PC-3 (cell line): ENCODE results near the gene MAMDC4. TPM values are rescaled to one million over a fixed set of nuclear protein-coding genes. Genes with fewer than 3 reads are reported as not detected.
"Not testable (repeated sequence)": the region's sequence is repeated elsewhere in the genome, so short reads cannot be mapped to it uniquely, and the experiment has no call there.

Source experiments
- ATAC-seq: fragments of 200-7000 bp; cut with Tn5 transposase; 2 replicates; pipeline ENCODE4 v1.9.1; 2020; ENCODE audit warnings: mild to moderate bottlenecking, moderate library complexity
- BruUV-seq: library from RNA; stranded (reverse); fragments of 400-500 nt; replicated peaks from 2 replicates; lab custom pipeline; 2021; lab: Mats Ljungman, UMichigan
- CTCF ChIA-PET: fragments of 300-600 bp; sonication (Branson Sonifier 250); formaldehyde crosslinking; loops from one replicate; lab custom pipeline; 2022; ENCODE audit warnings: antibody characterized with exemption; lab: Charles Lee
- POLR2A ChIA-PET: fragments of 300-600 bp; sonication (Branson Sonifier 250); formaldehyde crosslinking; loops from one replicate; lab custom pipeline; 2022; ENCODE audit warnings: antibody characterized with exemption; ENCODE audit not compliant: unreplicated experiment; lab: Charles Lee
- DNase-seq: peaks from one replicate; pipeline ENCODE4 v3.0.0-alpha.2; 2015
- H2AFZ ChIP-seq: fragments of 300-600 bp; sonication (generic); 2 replicates; pipeline ENCODE4 v1.6.0; 2016; ENCODE audit warnings: antibody characterized with exemption, low read length
- H3F3A ChIP-seq: fragments of 300-600 bp; sonication (generic); one replicate; pipeline ENCODE4 v1.6.0; 2017; ENCODE audit warnings: antibody characterized with exemption, low read length, control low read depth, mild to moderate bottlenecking; ENCODE audit not compliant: unreplicated experiment
- H3K27ac ChIP-seq: fragments of 300-600 bp; sonication (generic); 2 replicates; pipeline ENCODE4 v1.5.1; 2016; ENCODE audit warnings: mild to moderate bottlenecking, low read length
- H3K27me3 ChIP-seq: fragments of 300-600 bp; sonication (generic); 2 replicates; pipeline ENCODE4 v1.6.1; 2016; ENCODE audit warnings: low read length, mixed read lengths
- H3K36me3 ChIP-seq: fragments of 300-600 bp; sonication (generic); 2 replicates; pipeline ENCODE4 v1.6.1; 2016; ENCODE audit warnings: low read depth, mixed run types, low read length, mixed read lengths
- H3K4me1 ChIP-seq: fragments of 300-600 bp; sonication (generic); 2 replicates; pipeline ENCODE4 v1.5.1; 2016; ENCODE audit warnings: low read length; ENCODE audit not compliant: insufficient read depth
- H3K4me2 ChIP-seq: fragments of 300-600 bp; sonication (generic); 2 replicates; pipeline ENCODE4 v1.6.0; 2016; ENCODE audit warnings: low read length
- H3K4me3 ChIP-seq: fragments of 300-600 bp; sonication (generic); 2 replicates; pipeline ENCODE4 v1.5.1; 2016; ENCODE audit warnings: mild to moderate bottlenecking, low read length, mixed read lengths
- H3K79me2 ChIP-seq: fragments of 300-600 bp; sonication (generic); 2 replicates; pipeline ENCODE4 v1.6.1; 2017; ENCODE audit warnings: low read length, mixed read lengths
- H3K9ac ChIP-seq: fragments of 300-600 bp; sonication (generic); 2 replicates; pipeline ENCODE4 v1.6.0; 2016; ENCODE audit warnings: mild to moderate bottlenecking, low read length
- H3K9me2 ChIP-seq: fragments of 300-600 bp; sonication (generic); replicated peaks from 2 replicates; pipeline ENCODE4 v1.6.1; 2016; ENCODE audit warnings: mixed run types, low read length, mixed read lengths
- H3K9me3 ChIP-seq: fragments of 300-600 bp; sonication (generic); 2 replicates; pipeline ENCODE4 v1.6.1; 2016; ENCODE audit warnings: low read length, mixed read lengths
- H4K20me1 ChIP-seq: fragments of 300-600 bp; sonication (generic); 2 replicates; pipeline ENCODE4 v1.6.1; 2016; ENCODE audit warnings: low read length, mixed read lengths
- EZH2 ChIP-seq: fragments of 300-600 bp; sonication (generic); IDR thresholded peaks from one replicate; pipeline ENCODE4 v1.6.1; 2017; ENCODE audit warnings: antibody characterized with exemption, mild to moderate bottlenecking, low read length; ENCODE audit not compliant: unreplicated experiment
- EZH2phosphoT487 ChIP-seq: fragments of 300-600 bp; sonication (generic); IDR thresholded peaks from 2 replicates; pipeline ENCODE4 v1.6.1; 2018; ENCODE audit warnings: mild to moderate bottlenecking, antibody characterized with exemption, low read length, borderline replicate concordance
- intact Hi-C: fragments of 100-400 bp; cut with micrococcal nuclease; formaldehyde crosslinking; loops from 2 replicates; pipeline ENCODE4 v1.9.0; 2023
- total RNA-seq: library from RNA; depleted of rRNA; stranded (reverse); fragments of >200 nt; gene quantifications from 2 replicates; pipeline ENCODE4 v1.2.3, GENCODE V29; 2014
- TF ChIP-seq, protein P1 (sequence below): fragments of 300-600 bp; sonication (generic); conservative IDR thresholded peaks from 2 replicates; pipeline ENCODE4 v1.5.1; 2017; ENCODE audit warnings: antibody characterized with exemption, low read depth, mild to moderate bottlenecking, low read length

Gene MAMDC4
- total RNA-seq, 1 experiment from 2014 or later: 3.0 TPM

DNA sequence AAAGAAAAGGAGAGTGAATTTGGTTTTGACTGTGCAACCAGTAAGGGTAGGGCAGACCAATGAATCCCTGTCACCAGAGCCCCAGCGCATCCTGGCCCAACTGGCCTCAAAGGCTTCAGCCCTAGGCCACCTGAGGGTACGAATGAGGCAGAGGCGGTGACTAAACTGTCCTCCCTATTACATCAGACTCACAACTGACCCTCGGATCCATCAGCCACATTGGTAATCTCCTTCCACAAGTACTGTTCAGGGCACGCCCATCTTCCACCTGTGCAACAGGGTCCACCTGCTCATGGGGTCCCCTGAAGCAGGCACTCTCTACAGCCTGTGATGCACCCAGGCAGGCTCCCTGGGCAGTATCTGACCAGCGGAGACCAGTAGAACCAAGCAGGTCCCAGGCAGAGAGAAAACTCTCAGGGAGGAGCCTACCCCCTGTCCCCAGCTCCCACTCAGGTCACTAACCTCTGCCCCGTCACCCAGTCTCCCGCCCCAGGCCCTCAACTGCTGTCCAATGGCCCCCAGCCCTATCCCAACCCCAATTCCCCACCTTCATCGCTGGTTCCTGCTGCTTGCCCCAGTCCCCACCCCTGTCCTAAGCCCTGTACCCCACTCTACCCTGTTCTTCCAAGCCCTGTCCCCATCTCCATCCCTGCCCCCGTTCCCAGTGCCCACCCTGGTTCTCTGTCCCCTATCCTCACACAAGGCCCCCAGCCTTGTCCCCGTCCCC lies 13.1 kb downstream of the MAMDC4 start:
- Histone ChIP-seq H3K4me2 (peak overlapping the region; percentile 87), H3K4me3 (peak overlapping the region; percentile 86), H3K9ac (peak overlapping the region; percentile 90; the same call in 1 of the 2 replicates), H3K27me3 (no peaks in the 10 kb centered on the region), H2AFZ (no peak overlapping the region), H3K9me2 (no peaks in the 10 kb centered on the region), H3K79me2 (peaks cover 27% of the 10 kb centered on the region), H3K27ac (no peak overlapping the region), H3K4me1 (0 out of 2 replicates have a peak, but pooled peaks cover 5% of the 10 kb centered on the region), H3F3A (no peaks in the 10 kb centered on the region), H3K36me3 (peaks cover 15% of the 10 kb centered on the region), H4K20me1 (peaks cover 4% of the 10 kb centered on the region; the same call in 1 of the 2 replicates), H3K9me3 (no peaks in the 10 kb centered on the region)
- intact Hi-C loops: no loop called here
- no peak for DNase-seq
- BruUV-seq: no TSS peak
- no peak for ATAC-seq
- CTCF ChIA-PET: no interaction called here
- POLR2A ChIA-PET: no interaction called here
- no peak for TF ChIP-seq EZH2phosphoT487
- no peak for TF ChIP-seq EZH2
- TF ChIP-seq, protein P1, sequence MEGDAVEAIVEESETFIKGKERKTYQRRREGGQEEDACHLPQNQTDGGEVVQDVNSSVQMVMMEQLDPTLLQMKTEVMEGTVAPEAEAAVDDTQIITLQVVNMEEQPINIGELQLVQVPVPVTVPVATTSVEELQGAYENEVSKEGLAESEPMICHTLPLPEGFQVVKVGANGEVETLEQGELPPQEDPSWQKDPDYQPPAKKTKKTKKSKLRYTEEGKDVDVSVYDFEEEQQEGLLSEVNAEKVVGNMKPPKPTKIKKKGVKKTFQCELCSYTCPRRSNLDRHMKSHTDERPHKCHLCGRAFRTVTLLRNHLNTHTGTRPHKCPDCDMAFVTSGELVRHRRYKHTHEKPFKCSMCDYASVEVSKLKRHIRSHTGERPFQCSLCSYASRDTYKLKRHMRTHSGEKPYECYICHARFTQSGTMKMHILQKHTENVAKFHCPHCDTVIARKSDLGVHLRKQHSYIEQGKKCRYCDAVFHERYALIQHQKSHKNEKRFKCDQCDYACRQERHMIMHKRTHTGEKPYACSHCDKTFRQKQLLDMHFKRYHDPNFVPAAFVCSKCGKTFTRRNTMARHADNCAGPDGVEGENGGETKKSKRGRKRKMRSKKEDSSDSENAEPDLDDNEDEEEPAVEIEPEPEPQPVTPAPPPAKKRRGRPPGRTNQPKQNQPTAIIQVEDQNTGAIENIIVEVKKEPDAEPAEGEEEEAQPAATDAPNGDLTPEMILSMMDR: no peak

DNA sequence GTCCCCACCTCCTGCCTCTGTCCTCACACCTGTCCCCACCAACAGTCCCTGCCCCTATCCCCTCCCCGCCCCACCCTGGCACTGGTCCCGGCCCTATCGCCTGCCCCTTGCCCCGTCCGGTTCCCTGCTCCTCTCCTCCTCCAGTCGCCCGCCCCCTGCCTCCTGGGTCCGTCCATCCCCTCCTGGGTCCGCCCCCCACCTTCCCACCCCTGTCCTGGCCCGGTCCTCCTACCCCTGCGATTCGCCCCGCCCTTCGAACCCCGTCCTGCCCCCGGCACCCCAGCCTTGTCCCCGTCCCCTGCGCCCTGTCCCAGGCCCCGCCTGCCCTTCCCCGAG lies 13.6 kb downstream of the MAMDC4 start:
- Histone ChIP-seq H3K27ac (no peak overlapping the region), H3K27me3 (no peaks in the 10 kb centered on the region), H3K36me3 (peaks cover 15% of the 10 kb centered on the region), H3K9me2 (no peaks in the 10 kb centered on the region), H4K20me1 (peaks cover 4% of the 10 kb centered on the region; the same call in 1 of the 2 replicates), H3K4me3 (peak overlapping the region; percentile 86), H3K4me1 (0 out of 2 replicates have a peak, but pooled peaks cover 5% of the 10 kb centered on the region), H3K9ac (peak overlapping the region; percentile 90), H3K9me3 (no peaks in the 10 kb centered on the region), H3K79me2 (peaks cover 27% of the 10 kb centered on the region), H3K4me2 (peak overlapping the region; percentile 87), H3F3A (no peaks in the 10 kb centered on the region), H2AFZ (no peak overlapping the region)
- TF ChIP-seq EZH2phosphoT487 (no peak), EZH2 (no peak)
- no TSS peak for BruUV-seq
- DNase-seq: no peak
- ChIA-PET CTCF (no interaction called here), POLR2A (no interaction called here)
- intact Hi-C loops: no loop called here
- peak; percentile 7 for ATAC-seq

DNA sequence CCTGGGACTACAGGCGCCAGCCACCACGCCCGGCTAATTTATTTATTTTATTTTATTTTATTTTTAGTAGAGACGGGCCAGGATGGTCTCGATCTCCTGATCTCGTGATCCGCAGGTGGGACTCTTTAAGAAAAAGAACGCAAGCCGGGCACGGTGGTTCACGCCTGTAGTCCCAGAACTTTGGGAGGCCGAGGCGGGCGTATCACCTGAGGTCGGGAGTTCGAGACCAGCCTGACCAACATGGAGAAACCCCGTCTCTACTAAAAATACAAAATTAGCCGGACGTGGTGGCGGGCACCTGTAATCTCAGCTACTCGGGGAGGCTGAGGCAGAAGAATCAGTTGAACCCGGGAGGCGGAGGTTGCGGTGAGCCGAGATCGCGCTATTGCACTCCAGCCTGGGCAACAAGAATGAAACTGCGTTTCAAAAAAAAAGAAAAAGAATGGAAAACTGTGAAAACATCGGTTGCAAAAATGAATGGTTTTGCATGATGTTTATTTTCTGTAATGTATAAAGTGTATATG lies 14.8 kb downstream of the MAMDC4 start:
- BruUV-seq, H3K27ac ChIP-seq, H3K4me1 ChIP-seq, DNase-seq, H4K20me1 ChIP-seq, CTCF ChIA-PET, H3K27me3 ChIP-seq, POLR2A ChIA-PET, H2AFZ ChIP-seq, H3K9me3 ChIP-seq, H3F3A ChIP-seq, ATAC-seq, H3K9me2 ChIP-seq, intact Hi-C loops: not testable (repeated sequence)
- Histone ChIP-seq H3K79me2 (peaks cover 27% of the 10 kb centered on the region), H3K36me3 (peaks cover 15% of the 10 kb centered on the region), H3K4me3 (0 out of 2 replicates have a peak overlapping the region, but pooled peaks have one; percentile 53), H3K9ac (peak overlapping the region; percentile 62; the same call in 1 of the 2 replicates), H3K4me2 (peak overlapping the region; percentile 64)
